Measurements from ENCODE around the gene COA8.

DNA sequence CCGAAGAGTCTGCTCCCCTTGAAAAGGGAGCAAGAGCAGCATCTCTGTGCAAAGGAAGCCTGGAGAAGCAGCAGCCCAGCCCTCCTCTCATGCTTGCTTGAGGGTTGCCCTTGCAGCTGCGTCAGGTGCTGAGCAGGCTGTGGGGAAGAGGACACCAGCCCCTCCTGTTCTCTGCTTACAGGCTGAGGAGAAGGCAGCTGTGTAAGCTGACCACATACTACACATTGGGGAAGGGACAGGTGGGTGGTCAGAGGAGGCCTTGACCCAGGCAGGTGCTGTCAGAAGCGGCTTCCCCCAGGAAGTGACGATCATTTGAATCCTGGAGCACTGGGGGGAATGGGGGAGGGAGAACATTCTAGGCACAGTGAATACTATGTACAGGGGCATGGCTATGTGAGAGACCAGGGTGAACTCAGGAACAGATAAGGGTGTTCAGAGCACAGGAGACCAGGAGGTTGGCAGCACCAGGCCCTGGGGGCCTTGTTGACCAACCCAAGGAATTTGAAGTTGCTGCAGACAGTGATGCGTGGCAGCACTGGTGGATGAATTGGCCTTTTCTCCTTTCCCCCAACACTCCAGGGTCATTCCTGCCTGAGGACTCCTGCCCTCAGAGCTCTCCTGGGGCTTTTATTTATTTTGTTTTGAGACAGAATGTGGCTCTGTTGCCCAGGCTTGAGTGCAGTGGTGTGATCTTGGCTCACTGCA is 63.5 kb downstream of the COA8 start:
- TF ChIP-seq, protein P1, sequence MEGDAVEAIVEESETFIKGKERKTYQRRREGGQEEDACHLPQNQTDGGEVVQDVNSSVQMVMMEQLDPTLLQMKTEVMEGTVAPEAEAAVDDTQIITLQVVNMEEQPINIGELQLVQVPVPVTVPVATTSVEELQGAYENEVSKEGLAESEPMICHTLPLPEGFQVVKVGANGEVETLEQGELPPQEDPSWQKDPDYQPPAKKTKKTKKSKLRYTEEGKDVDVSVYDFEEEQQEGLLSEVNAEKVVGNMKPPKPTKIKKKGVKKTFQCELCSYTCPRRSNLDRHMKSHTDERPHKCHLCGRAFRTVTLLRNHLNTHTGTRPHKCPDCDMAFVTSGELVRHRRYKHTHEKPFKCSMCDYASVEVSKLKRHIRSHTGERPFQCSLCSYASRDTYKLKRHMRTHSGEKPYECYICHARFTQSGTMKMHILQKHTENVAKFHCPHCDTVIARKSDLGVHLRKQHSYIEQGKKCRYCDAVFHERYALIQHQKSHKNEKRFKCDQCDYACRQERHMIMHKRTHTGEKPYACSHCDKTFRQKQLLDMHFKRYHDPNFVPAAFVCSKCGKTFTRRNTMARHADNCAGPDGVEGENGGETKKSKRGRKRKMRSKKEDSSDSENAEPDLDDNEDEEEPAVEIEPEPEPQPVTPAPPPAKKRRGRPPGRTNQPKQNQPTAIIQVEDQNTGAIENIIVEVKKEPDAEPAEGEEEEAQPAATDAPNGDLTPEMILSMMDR (conservative IDR thresholded peaks at IDR 0.05; ENCODE audit: low read depth, low read length), result no peak
- TF ChIP-seq RCOR1 (IDR thresholded peaks at IDR 0.05; ENCODE audit: insufficient replicate concordance, low read length) (no peak), MAZ (IDR thresholded peaks at IDR 0.05; ENCODE audit: borderline replicate concordance, low read depth, low read length) (no peak), POLR2A (IDR thresholded peaks at IDR 0.05; ENCODE audit: low read depth, low read length) (no peak), RFX5 (IDR thresholded peaks at IDR 0.05; ENCODE audit: low read depth, low read length) (no peak), RAD21 (IDR thresholded peaks at IDR 0.05; ENCODE audit: low read length) (no peak), SMC3 (IDR thresholded peaks at IDR 0.05; ENCODE audit: low read depth, low read length) (no peak), CEBPB (IDR thresholded peaks at IDR 0.05; ENCODE audit: low read depth, low read length) (no peak), MXI1 (IDR thresholded peaks at IDR 0.05; ENCODE audit: borderline replicate concordance, low read depth, low read length) (no peak), MAFK (IDR thresholded peaks at IDR 0.05; ENCODE audit: low read depth, low read length) (no peak), CHD1 (IDR thresholded peaks at IDR 0.05; ENCODE audit: low read depth, low read length) (no peak), NFE2L2 (IDR thresholded peaks at IDR 0.05; ENCODE audit: low read depth, low read length) (no peak), FOS (IDR thresholded peaks at IDR 0.05; ENCODE audit: low read depth, low read length) (no peak)
- TF ChIP-seq, protein P2, sequence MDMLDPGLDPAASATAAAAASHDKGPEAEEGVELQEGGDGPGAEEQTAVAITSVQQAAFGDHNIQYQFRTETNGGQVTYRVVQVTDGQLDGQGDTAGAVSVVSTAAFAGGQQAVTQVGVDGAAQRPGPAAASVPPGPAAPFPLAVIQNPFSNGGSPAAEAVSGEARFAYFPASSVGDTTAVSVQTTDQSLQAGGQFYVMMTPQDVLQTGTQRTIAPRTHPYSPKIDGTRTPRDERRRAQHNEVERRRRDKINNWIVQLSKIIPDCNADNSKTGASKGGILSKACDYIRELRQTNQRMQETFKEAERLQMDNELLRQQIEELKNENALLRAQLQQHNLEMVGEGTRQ (IDR thresholded peaks at IDR 0.05; ENCODE audit: low read depth, low read length), result no peak
